Mesenchymal stem cell (in vitro differentiated cells and primary cell): ENCODE measurements around the gene MSMO1.
A peak's percentile ranks its signal among the peaks of the same experiment; 100 is the strongest.

ENCODE experiments used
- DNase-seq: peaks from one replicate; pipeline ENCODE4 v3.0.0-alpha.2; 2013
- H2AFZ ChIP-seq: one replicate; pipeline ENCODE4 v1.6.1; 2013; ENCODE audit warnings: low read depth, mild to moderate bottlenecking, control low read depth, inconsistent platforms, low read length, moderate library complexity
- H2AK5ac ChIP-seq: 2 replicates; pipeline ENCODE4 v1.6.1; 2013; ENCODE audit warnings: low read length, moderate library complexity, mild to moderate bottlenecking, inconsistent platforms; ENCODE audit not compliant: severe bottlenecking
- H2BK120ac ChIP-seq: one replicate; pipeline ENCODE4 v1.6.1; 2013; ENCODE audit warnings: low read depth, mild to moderate bottlenecking, inconsistent platforms, low read length, moderate library complexity
- H2BK12ac ChIP-seq, 2 experiments: one replicate each; pipeline ENCODE4 v1.6.1; 2013; ENCODE audit warnings: inconsistent platforms in 2 of 2, low read length in 2 of 2, mild to moderate bottlenecking in 2 of 2, moderate library complexity in 2 of 2, control low read depth in 1 of 2
- H2BK15ac ChIP-seq: one replicate; pipeline ENCODE4 v1.6.1; 2013; ENCODE audit warnings: mild to moderate bottlenecking, low read depth, inconsistent platforms; ENCODE audit not compliant: poor library complexity, severe bottlenecking
- H2BK5ac ChIP-seq: 2 replicates; pipeline ENCODE4 v1.6.1; 2013; ENCODE audit warnings: low read depth, mild to moderate bottlenecking, low read length, control low read depth, inconsistent platforms; ENCODE audit not compliant: poor library complexity, severe bottlenecking
- H3K14ac ChIP-seq, 2 experiments: one replicate each; pipeline ENCODE4 v1.6.1; 2013; ENCODE audit warnings: inconsistent platforms in 2 of 2, low read length in 2 of 2, control low read depth in 1 of 2, mild to moderate bottlenecking in 1 of 2, moderate library complexity in 1 of 2
- H3K18ac ChIP-seq, 2 experiments: one replicate each; pipeline ENCODE4 v1.6.1; 2013; ENCODE audit warnings: inconsistent platforms in 2 of 2, low read length in 2 of 2, control low read depth in 1 of 2, low read depth in 1 of 2, mild to moderate bottlenecking in 1 of 2
- H3K23ac ChIP-seq, 2 experiments: one replicate each; pipeline ENCODE4 v1.6.1; 2013; ENCODE audit warnings: inconsistent platforms in 2 of 2, low read length in 2 of 2, mild to moderate bottlenecking in 2 of 2, moderate library complexity in 2 of 2, control low read depth in 1 of 2
- H3K27ac ChIP-seq: 2 replicates; pipeline ENCODE4 v1.5.1; 2013; ENCODE audit warnings: mild to moderate bottlenecking, moderate library complexity, low read length, control low read depth, inconsistent platforms; ENCODE audit not compliant: poor library complexity, severe bottlenecking
- H3K27me3 ChIP-seq, 2 experiments: 2 replicates each; pipeline versions ENCODE4 v1.6.1 to v1.7.0; 2013; ENCODE audit warnings: low read length in 2 of 2, mild to moderate bottlenecking in 2 of 2, moderate library complexity in 2 of 2, control low read depth in 1 of 2, inconsistent platforms in 1 of 2; ENCODE audit not compliant: control insufficient read depth in 1 of 2, insufficient read depth in 1 of 2
- H3K36me3 ChIP-seq, 2 experiments: 2 replicates each; pipeline versions ENCODE4 v1.6.1 to v1.7.0; 2013; ENCODE audit warnings: low read length in 2 of 2, control low read depth in 1 of 2, inconsistent platforms in 1 of 2, low read depth in 1 of 2, mild to moderate bottlenecking in 1 of 2; ENCODE audit not compliant: insufficient read depth in 2 of 2, control insufficient read depth in 1 of 2
- H3K4ac ChIP-seq, 2 experiments: one replicate each; pipeline ENCODE4 v1.6.1; 2013; ENCODE audit warnings: inconsistent platforms in 2 of 2, low read length in 2 of 2, mild to moderate bottlenecking in 2 of 2, moderate library complexity in 2 of 2, control low read depth in 1 of 2, low read depth in 1 of 2
- H3K4me1 ChIP-seq: 2 replicates; pipeline ENCODE4 v1.6.1; 2013; ENCODE audit warnings: low read depth, low read length, control low read depth; ENCODE audit not compliant: control insufficient read depth, insufficient read depth
- H3K4me2 ChIP-seq: 2 replicates; pipeline ENCODE4 v1.6.1; 2013; ENCODE audit warnings: low read length, mild to moderate bottlenecking, inconsistent platforms; ENCODE audit not compliant: poor library complexity, severe bottlenecking
- H3K4me3 ChIP-seq, 2 experiments: 2 replicates each; pipeline versions ENCODE4 v1.5.1 to v1.7.0; 2013; ENCODE audit warnings: low read length in 2 of 2, mild to moderate bottlenecking in 2 of 2, control low read depth in 1 of 2, low read depth in 1 of 2; ENCODE audit not compliant: insufficient read depth in 1 of 2
- H3K79me1 ChIP-seq: replicated peaks from 2 replicates; pipeline ENCODE4 v1.6.1; 2013; ENCODE audit warnings: mild to moderate bottlenecking, control low read depth, low read length, inconsistent platforms; ENCODE audit not compliant: poor library complexity, severe bottlenecking
- H3K9ac ChIP-seq: 2 replicates; pipeline ENCODE4 v1.7.0; 2013; ENCODE audit warnings: mild to moderate bottlenecking, low read length, moderate library complexity
- H3K9me3 ChIP-seq: 2 replicates; pipeline ENCODE4 v1.7.0; 2013; ENCODE audit warnings: mild to moderate bottlenecking, low read length; ENCODE audit not compliant: control insufficient read depth
- H4K8ac ChIP-seq: one replicate; pipeline ENCODE4 v1.6.1; 2013; ENCODE audit warnings: inconsistent platforms, mild to moderate bottlenecking, low read length, moderate library complexity
- H4K91ac ChIP-seq: one replicate; pipeline ENCODE4 v1.6.1; 2013; ENCODE audit warnings: mild to moderate bottlenecking, low read length, inconsistent platforms
- WGBS: methylation state at CpG from one replicate; pipeline ENCODE4 v1.1.7; 2013; ENCODE audit warnings: mixed read lengths; 5-methylcytosine and 5-hydroxymethylcytosine counted together

The MSMO1 gene

DNA sequence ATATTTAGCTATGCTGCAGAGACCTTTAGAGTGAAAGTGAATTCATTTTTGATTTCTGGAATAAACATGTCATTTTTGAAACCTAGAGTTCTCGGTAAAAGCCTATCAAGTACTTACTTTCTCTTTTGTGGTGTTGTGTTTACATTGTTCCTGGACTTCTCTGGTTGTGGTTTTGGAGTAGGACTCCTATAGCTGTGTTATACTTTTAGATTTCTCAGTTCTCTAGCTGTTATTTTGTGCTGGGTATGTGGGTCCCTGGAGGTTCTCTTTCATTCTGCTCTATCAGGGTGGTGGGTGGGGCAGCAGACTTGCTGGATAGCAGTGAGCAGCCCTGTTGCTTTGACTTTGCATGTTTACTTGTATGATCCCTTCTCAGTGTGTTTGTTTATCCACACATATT lies 25.6 kb upstream of the MSMO1 start:
- H3K36me3 ChIP-seq: peaks cover 7 to 13% of the 10 kb centered on the region in 2 experiments
- H2AFZ ChIP-seq: no peak overlapping the region
- H2BK12ac ChIP-seq: no peak overlapping the region
- H2BK5ac ChIP-seq: no peak overlapping the region
- WGBS: 17% methylated on average over 1 of the region's 1 CpG
- H3K14ac ChIP-seq: no peak overlapping the region
- DNase-seq: peak; percentile 71
- H3K4me3 ChIP-seq: peak overlapping the region in 1 of 2 experiments; percentile 74
- H3K79me1 ChIP-seq: peaks cover 8% of the 10 kb centered on the region
- no peaks in the 10 kb centered on the region for H3K27me3 ChIP-seq
- H4K8ac ChIP-seq: peak overlapping the region; percentile 54
- H2AK5ac ChIP-seq: no peak overlapping the region
- no peak overlapping the region for H2BK120ac ChIP-seq
- H4K91ac ChIP-seq: no peak overlapping the region
- peak overlapping the region; percentile 29 for H3K4me2 ChIP-seq
- no peak overlapping the region for H2BK15ac ChIP-seq
- H3K18ac ChIP-seq: no peak overlapping the region
- H3K9me3 ChIP-seq: no peaks in the 10 kb centered on the region
- no peak overlapping the region for H3K23ac ChIP-seq
- peaks cover 1% of the 10 kb centered on the region for H3K4me1 ChIP-seq
- H3K4ac ChIP-seq: no peak overlapping the region
- H3K27ac ChIP-seq: no peak overlapping the region
- peak overlapping the region; percentile 86 for H3K9ac ChIP-seq

DNA sequence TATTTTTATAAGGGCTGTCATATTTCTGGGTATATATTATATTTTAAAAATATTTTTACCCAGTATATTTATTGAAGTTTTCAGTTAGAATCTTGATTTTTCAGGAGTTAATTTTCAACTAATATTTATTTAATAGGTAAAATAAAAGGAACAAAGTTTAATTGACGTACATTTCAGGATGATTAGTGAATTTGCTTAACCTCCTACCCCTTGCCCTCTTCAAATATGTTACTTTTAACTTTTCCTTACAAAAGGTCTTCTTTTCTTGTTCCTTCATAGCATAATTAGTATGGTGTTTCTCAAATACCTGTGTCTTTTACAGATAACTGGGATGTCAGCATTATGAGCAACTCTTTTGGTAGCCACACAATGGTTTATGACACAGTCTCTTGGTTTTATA lies 24.8 kb upstream of the MSMO1 start:
- Histone ChIP-seq H3K23ac (no peak overlapping the region), H3K9ac (no peak overlapping the region), H2AFZ (no peak overlapping the region), H4K91ac (no peak overlapping the region), H2BK15ac (no peak overlapping the region), H2BK120ac (no peak overlapping the region), H3K14ac (no peak overlapping the region), H4K8ac (no peak overlapping the region), H2BK5ac (no peak overlapping the region), H3K27me3 (no peaks in the 10 kb centered on the region), H3K27ac (no peak overlapping the region), H3K4me2 (no peak overlapping the region), H3K4ac (no peak overlapping the region), H3K36me3 (peaks cover 6 to 9% of the 10 kb centered on the region in 2 experiments), H3K4me1 (peaks cover 1% of the 10 kb centered on the region), H3K4me3 (no peak overlapping the region), H2BK12ac (no peak overlapping the region), H3K9me3 (no peaks in the 10 kb centered on the region), H3K18ac (no peak overlapping the region), H2AK5ac (no peak overlapping the region), H3K79me1 (peaks cover 9% of the 10 kb centered on the region)
- DNase-seq: no peak
- no CpG with 5 or more reads among the region's 1 CpG for WGBS

DNA sequence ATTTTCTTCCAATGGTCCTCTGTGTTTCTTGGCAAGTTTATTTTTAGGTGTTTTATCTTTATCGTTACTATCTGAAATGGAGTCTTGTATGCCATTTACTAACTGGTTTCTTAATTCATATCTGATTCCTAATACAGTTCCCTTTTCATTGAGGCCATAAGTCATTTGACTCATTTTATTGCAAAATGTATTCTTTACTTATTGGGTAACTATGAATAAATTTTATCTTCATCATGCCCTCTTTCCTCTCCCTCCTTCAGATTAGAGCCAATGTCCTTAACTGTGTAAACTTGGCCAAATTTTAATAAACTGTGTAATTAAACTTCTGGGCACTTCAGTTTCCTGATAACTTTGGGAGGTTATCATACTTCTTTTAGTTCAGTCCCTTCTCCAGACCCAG lies 19.3 kb upstream of the MSMO1 start:
- no peak overlapping the region for H4K8ac ChIP-seq
- H2BK12ac ChIP-seq: no peak overlapping the region
- H2BK120ac ChIP-seq: no peak overlapping the region
- no peak overlapping the region for H3K4ac ChIP-seq
- no peak overlapping the region for H3K4me3 ChIP-seq
- no peak overlapping the region for H3K27ac ChIP-seq
- H3K4me2 ChIP-seq: no peak overlapping the region
- no peaks in the 10 kb centered on the region for H3K4me1 ChIP-seq
- WGBS: no CpG with 5 or more reads among the region's 1 CpG
- H3K14ac ChIP-seq: no peak overlapping the region
- H3K23ac ChIP-seq: no peak overlapping the region
- H3K9me3 ChIP-seq: no peaks in the 10 kb centered on the region
- H4K91ac ChIP-seq: no peak overlapping the region
- no peak overlapping the region for H2BK5ac ChIP-seq
- peaks cover 6% of the 10 kb centered on the region for H3K79me1 ChIP-seq
- no peak overlapping the region for H2AK5ac ChIP-seq
- H3K36me3 ChIP-seq: peaks cover 4 to 6% of the 10 kb centered on the region in 2 experiments
- H2BK15ac ChIP-seq: no peak overlapping the region
- no peaks in the 10 kb centered on the region for H3K27me3 ChIP-seq
- H3K9ac ChIP-seq: peak overlapping the region; percentile 39
- H2AFZ ChIP-seq: no peak overlapping the region
- H3K18ac ChIP-seq: no peak overlapping the region
- no peak for DNase-seq

DNA sequence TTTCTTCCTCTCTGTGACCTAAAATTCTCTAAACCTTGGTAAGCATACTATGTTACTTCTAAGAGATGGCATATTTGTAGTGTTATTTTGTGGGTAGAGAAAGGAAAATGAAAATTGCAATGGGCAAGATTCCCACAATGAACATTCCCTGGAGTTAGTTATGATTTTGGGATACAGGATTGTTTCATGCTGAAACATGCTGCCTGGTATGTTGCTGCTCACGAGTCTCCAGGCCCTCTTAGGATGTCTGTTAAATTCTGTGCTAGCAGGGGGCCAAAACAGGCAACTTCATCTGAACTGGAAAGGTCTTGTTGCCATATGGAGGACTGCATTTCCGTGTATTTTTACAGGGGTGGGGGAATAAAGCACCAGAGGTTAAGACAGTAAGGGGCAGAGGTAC lies 18.9 kb upstream of the MSMO1 start:
- no peak overlapping the region for H3K4me3 ChIP-seq
- no peaks in the 10 kb centered on the region for H3K9me3 ChIP-seq
- H3K27me3 ChIP-seq: no peaks in the 10 kb centered on the region
- H3K9ac ChIP-seq: peak overlapping the region; percentile 39
- no peak overlapping the region for H2BK5ac ChIP-seq
- H2AK5ac ChIP-seq: no peak overlapping the region
- no peak overlapping the region for H2AFZ ChIP-seq
- no peak for DNase-seq
- H3K14ac ChIP-seq: no peak overlapping the region
- peaks cover 4 to 7% of the 10 kb centered on the region in 2 experiments for H3K36me3 ChIP-seq
- H3K23ac ChIP-seq: no peak overlapping the region
- H3K4me2 ChIP-seq: no peak overlapping the region
- no peak overlapping the region for H2BK12ac ChIP-seq
- no peak overlapping the region for H4K8ac ChIP-seq
- no peak overlapping the region for H3K18ac ChIP-seq
- H3K4ac ChIP-seq: no peak overlapping the region
- 85% methylated on average over 2 of the region's 2 CpGs for WGBS
- peaks cover 5% of the 10 kb centered on the region for H3K79me1 ChIP-seq
- H3K4me1 ChIP-seq: no peaks in the 10 kb centered on the region
- no peak overlapping the region for H4K91ac ChIP-seq
- H2BK120ac ChIP-seq: no peak overlapping the region
- H2BK15ac ChIP-seq: no peak overlapping the region
- H3K27ac ChIP-seq: no peak overlapping the region
